MCF 10A (cell line): ENCODE results near the gene TBC1D14. TPM values are rescaled to one million over a fixed set of nuclear protein-coding genes. Genes with fewer than 3 reads are reported as not detected.

Source experiments
- BruUV-seq: library from RNA; stranded (reverse); fragments of 400-500 nt; replicated peaks from 2 replicates; lab custom pipeline; 2021; lab: Mats Ljungman, UMichigan
- CTCF ChIA-PET: fragments of 300-600 bp; sonication (Branson Sonifier 250); formaldehyde crosslinking; extraction: SDS; loops from one replicate; lab custom pipeline; 2021; ENCODE audit warnings: antibody characterized with exemption, inconsistent platforms; lab: Yijun Ruan, JAX
- POLR2A ChIA-PET: fragments of 300-600, 350-650 bp; sonication (Branson Sonifier 250); formaldehyde crosslinking; extraction: SDS; loops from one replicate; lab custom pipeline; 2020; ENCODE audit warnings: antibody characterized with exemption, inconsistent platforms; lab: Yijun Ruan, JAX
- DNase-seq: peaks from one replicate; pipeline ENCODE4 v3.0.0-alpha.2; 2018; ENCODE audit not compliant: unreplicated experiment
- H3K27ac Mint-ChIP-seq: one replicate; pipeline ENCODE4 v1.8.0; 2022; ENCODE audit warnings: mild to moderate bottlenecking, low read depth, mixed read lengths; ENCODE audit not compliant: unreplicated experiment
- H3K27me3 Mint-ChIP-seq: one replicate; pipeline ENCODE4 v1.8.0; 2022; ENCODE audit warnings: mixed read lengths; ENCODE audit not compliant: insufficient read depth, unreplicated experiment
- H3K36me3 Mint-ChIP-seq: one replicate; pipeline ENCODE4 v1.8.0; 2022; ENCODE audit warnings: mild to moderate bottlenecking, moderate library complexity, mixed read lengths; ENCODE audit not compliant: insufficient read depth, unreplicated experiment
- H3K4me1 Mint-ChIP-seq: one replicate; pipeline ENCODE4 v1.8.0; 2022; ENCODE audit warnings: mixed read lengths; ENCODE audit not compliant: insufficient read depth, unreplicated experiment
- H3K4me3 Mint-ChIP-seq: one replicate; pipeline ENCODE4 v1.8.0; 2022; ENCODE audit warnings: mild to moderate bottlenecking, moderate library complexity, mixed read lengths; ENCODE audit not compliant: unreplicated experiment
- H3K9me3 Mint-ChIP-seq: one replicate; pipeline ENCODE4 v1.8.0; 2022; ENCODE audit warnings: mixed read lengths; ENCODE audit not compliant: unreplicated experiment
- intact Hi-C: fragments of 100-400 bp; cut with micrococcal nuclease; formaldehyde crosslinking; loops from 2 replicates; pipeline ENCODE4 v1.14.1; 2022
- total RNA-seq: library from RNA; stranded (reverse); gene quantifications from 2 replicates; pipeline ENCODE4 v1.2.3, GENCODE V29; 2022
- TF ChIP-seq, protein P1 (sequence below): fragments of 200-600 bp; IDR thresholded peaks from one replicate; pipeline ENCODE4 v1.8.0; 2022; ENCODE audit warnings: antibody characterized with exemption, mild to moderate bottlenecking; ENCODE audit not compliant: unreplicated experiment

Gene TBC1D14
- total RNA-seq, 1 experiment from 2014 or later: 55.1 TPM

DNA sequence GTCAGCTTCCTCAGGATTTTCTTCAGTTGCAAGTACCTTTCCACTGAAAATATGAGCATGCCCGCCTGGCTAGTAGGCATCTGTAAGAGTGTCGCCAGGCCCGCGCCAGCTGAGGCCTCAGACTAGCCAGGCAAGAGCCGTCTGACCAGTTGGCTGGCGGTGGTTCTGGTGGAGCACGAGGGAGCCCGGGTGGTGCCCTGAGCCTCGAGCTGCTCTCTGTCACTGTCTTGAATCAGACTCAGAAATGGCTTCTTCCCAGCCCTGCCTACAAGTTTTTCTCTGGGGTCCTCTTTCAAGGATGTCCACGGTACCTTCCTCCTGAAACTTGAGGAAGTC lies 146.3 kb downstream of the TBC1D14 start:
- H3K27me3 Mint-ChIP-seq: no peaks in the 10 kb centered on the region
- no peak for DNase-seq
- H3K9me3 Mint-ChIP-seq: no peaks in the 10 kb centered on the region
- intact Hi-C loops: no loop called here
- BruUV-seq: no TSS peak
- H3K36me3 Mint-ChIP-seq: peaks cover 73% of the 10 kb centered on the region
- ChIA-PET POLR2A (interaction anchor here (0.6 to 1.8 kb wide), 3 partner anchors 11 to 713 kb away, joined by 4 to 16 read pairs (median 8); partner anchors contain the start of gene GRPEL1), CTCF (no interaction called here)
- H3K27ac Mint-ChIP-seq: no peak overlapping the region
- TF ChIP-seq, protein P1, sequence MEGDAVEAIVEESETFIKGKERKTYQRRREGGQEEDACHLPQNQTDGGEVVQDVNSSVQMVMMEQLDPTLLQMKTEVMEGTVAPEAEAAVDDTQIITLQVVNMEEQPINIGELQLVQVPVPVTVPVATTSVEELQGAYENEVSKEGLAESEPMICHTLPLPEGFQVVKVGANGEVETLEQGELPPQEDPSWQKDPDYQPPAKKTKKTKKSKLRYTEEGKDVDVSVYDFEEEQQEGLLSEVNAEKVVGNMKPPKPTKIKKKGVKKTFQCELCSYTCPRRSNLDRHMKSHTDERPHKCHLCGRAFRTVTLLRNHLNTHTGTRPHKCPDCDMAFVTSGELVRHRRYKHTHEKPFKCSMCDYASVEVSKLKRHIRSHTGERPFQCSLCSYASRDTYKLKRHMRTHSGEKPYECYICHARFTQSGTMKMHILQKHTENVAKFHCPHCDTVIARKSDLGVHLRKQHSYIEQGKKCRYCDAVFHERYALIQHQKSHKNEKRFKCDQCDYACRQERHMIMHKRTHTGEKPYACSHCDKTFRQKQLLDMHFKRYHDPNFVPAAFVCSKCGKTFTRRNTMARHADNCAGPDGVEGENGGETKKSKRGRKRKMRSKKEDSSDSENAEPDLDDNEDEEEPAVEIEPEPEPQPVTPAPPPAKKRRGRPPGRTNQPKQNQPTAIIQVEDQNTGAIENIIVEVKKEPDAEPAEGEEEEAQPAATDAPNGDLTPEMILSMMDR: no peak
- peaks cover 4% of the 10 kb centered on the region for H3K4me1 Mint-ChIP-seq
- no peak overlapping the region for H3K4me3 Mint-ChIP-seq

DNA sequence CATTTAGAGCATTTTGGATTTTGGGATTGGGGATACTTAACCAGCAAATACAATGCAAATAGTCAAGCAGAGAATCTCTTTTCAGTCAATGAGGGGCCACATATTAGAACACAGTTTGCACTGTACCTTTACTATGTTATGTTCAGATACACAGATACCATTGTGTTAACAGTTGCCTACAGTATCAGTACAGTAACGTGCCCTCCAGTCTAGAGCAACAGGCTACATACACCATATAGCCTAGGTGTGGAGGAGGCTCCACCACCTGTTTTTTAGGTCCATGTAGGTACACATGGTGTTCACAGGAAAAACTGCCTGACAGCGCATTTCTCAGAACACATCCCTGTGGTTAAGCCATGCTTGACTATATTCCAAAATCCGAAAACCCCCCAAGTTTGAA lies 149.2 kb downstream of the TBC1D14 start:
- POLR2A ChIA-PET: interaction anchor here (1.4 to 1.7 kb wide), 2 partner anchors 9 to 16 kb away, joined by 5 to 7 read pairs; partner anchors contain the start of genes GRPEL1 and TADA2B
- CTCF ChIA-PET: interaction anchor here (0.7 to 1.8 kb wide), 2 partner anchors 9 to 12 kb away, joined by 3 read pairs; partner anchors contain the start of gene GRPEL1
- Mint-ChIP-seq H3K9me3 (no peaks in the 10 kb centered on the region), H3K27ac (no peak overlapping the region), H3K4me3 (no peak overlapping the region), H3K4me1 (peaks cover 5% of the 10 kb centered on the region), H3K36me3 (peaks cover 94% of the 10 kb centered on the region), H3K27me3 (no peaks in the 10 kb centered on the region)
- no TSS peak for BruUV-seq
- TF ChIP-seq, protein P1: no peak
- no peak for DNase-seq
- intact Hi-C loops: no loop called here

GRCh38 chr4:7059662-7060061 lies 150.0 kb downstream of the TBC1D14 start:
- BruUV-seq: no TSS peak
- no peaks in the 10 kb centered on the region for H3K27me3 Mint-ChIP-seq
- no peak overlapping the region for H3K27ac Mint-ChIP-seq

More at GRCh38 chr4:7059662-7060061, 150.0 kb downstream of the TBC1D14 start:
- CTCF ChIA-PET: interaction anchor here (0.7 to 13.0 kb wide), 3 partner anchors 11 to 52 kb away, joined by 3 to 98 read pairs (median 3); partner anchors contain the start of gene TADA2B
- POLR2A ChIA-PET: interaction anchor here (1.7 kb wide), 1 partner anchor 8 kb away, joined by 7 read pairs; the partner anchor contains the start of gene GRPEL1
- intact Hi-C loops: no loop called here
- H3K4me3 Mint-ChIP-seq: no peak overlapping the region
- H3K4me1 Mint-ChIP-seq: peaks cover 5% of the 10 kb centered on the region
- no peaks in the 10 kb centered on the region for H3K9me3 Mint-ChIP-seq
- TF ChIP-seq, protein P1: no peak
- no peak for DNase-seq
- H3K36me3 Mint-ChIP-seq: peaks cover 94% of the 10 kb centered on the region
